CD14-positive monocyte (primary cell): ENCODE data around the gene RHOBTB3. TPM values are rescaled to one million over a fixed set of nuclear protein-coding genes. Genes with fewer than 3 reads are reported as not detected.
"Not testable (repeated sequence)": the region's sequence is repeated elsewhere in the genome, so short reads cannot be mapped to it uniquely, and the experiment has no call there.

Source experiments
- DNase-seq, 3 donors: peaks; one replicate each; pipeline ENCODE4 v3.0.0-alpha.2; 2011 to 2022
- H2AFZ ChIP-seq: 2 replicates; pipeline ENCODE4 v1.6.0; 2012; ENCODE audit warnings: mild to moderate bottlenecking, low read depth, low read length, inconsistent platforms; ENCODE audit not compliant: insufficient read depth, poor library complexity, severe bottlenecking
- H3K27ac ChIP-seq, 2 donors: 1 replicate in 1 of 2; 2 replicates in 1 of 2; pipeline ENCODE4 v1.5.1; 2012 to 2013; ENCODE audit warnings: low read length in 2 of 2, control low read depth in 1 of 2, inconsistent platforms in 1 of 2, low read depth in 1 of 2, mild to moderate bottlenecking in 1 of 2
- H3K27me3 ChIP-seq, 2 donors: one replicate each; pipeline versions ENCODE4 v1.6.0 to v1.6.1; 2011 to 2013; ENCODE audit warnings: low read length in 2 of 2; ENCODE audit not compliant: control insufficient read depth in 2 of 2, insufficient read depth in 2 of 2
- H3K36me3 ChIP-seq, 2 donors: replicated peaks in 1 of 2; 1 replicate in 1 of 2; 2 replicates in 1 of 2; pipeline versions ENCODE4 v1.5.1 to v1.6.1; 2012 to 2013; ENCODE audit warnings: low read length in 2 of 2, control low read depth in 1 of 2, inconsistent platforms in 1 of 2, mild to moderate bottlenecking in 1 of 2; ENCODE audit not compliant: insufficient read depth in 2 of 2, control insufficient read depth in 1 of 2
- H3K4me1 ChIP-seq, 2 donors: 1 replicate in 1 of 2; 2 replicates in 1 of 2; pipeline versions ENCODE4 v1.5.1 to v1.6.1; 2012 to 2013; ENCODE audit warnings: low read length in 2 of 2, control low read depth in 1 of 2, inconsistent platforms in 1 of 2, mild to moderate bottlenecking in 1 of 2, moderate library complexity in 1 of 2; ENCODE audit not compliant: insufficient read depth in 2 of 2, control insufficient read depth in 1 of 2
- H3K4me2 ChIP-seq: replicated peaks from 2 replicates; pipeline ENCODE3; 2012; ENCODE audit warnings: low read length, moderate library complexity, mild to moderate bottlenecking; ENCODE audit not compliant: poor library complexity, severe bottlenecking; ENCODE audit errors: extremely low read depth
- H3K4me3 ChIP-seq, 3 experiments: fragments of 200-600 bp in 1 of 3; sonication (generic) in 1 of 3; replicated peaks in 1 of 3; 1 replicate in 2 of 3; 2 replicates in 1 of 3; pipeline ENCODE4 v1.5.1; 2011 to 2013; ENCODE audit warnings: low read length in 3 of 3, mild to moderate bottlenecking in 3 of 3, control low read depth in 2 of 3, low read depth in 2 of 3, inconsistent platforms in 1 of 3, moderate library complexity in 1 of 3
- H3K79me2 ChIP-seq: 2 replicates; pipeline ENCODE4 v1.6.0; 2012; ENCODE audit warnings: mild to moderate bottlenecking, control low read depth, inconsistent platforms, low read length, moderate library complexity; ENCODE audit not compliant: insufficient read depth
- H3K9ac ChIP-seq: 2 replicates; pipeline ENCODE4 v1.6.0; 2017; ENCODE audit warnings: low read length, mild to moderate bottlenecking; ENCODE audit not compliant: insufficient read depth, poor library complexity, severe bottlenecking
- H3K9me3 ChIP-seq, 2 donors: replicated peaks in 1 of 2; 1 replicate in 1 of 2; 2 replicates in 1 of 2; pipeline versions ENCODE4 v1.5.1 to v1.6.1; 2012 to 2013; ENCODE audit warnings: low read length in 2 of 2, control low read depth in 1 of 2; ENCODE audit not compliant: control insufficient read depth in 1 of 2, insufficient read depth in 1 of 2
- H4K20me1 ChIP-seq: 2 replicates; pipeline ENCODE4 v1.6.0; 2012; ENCODE audit warnings: mild to moderate bottlenecking, low read length, control low read depth, moderate library complexity; ENCODE audit not compliant: insufficient read depth
- H3K27ac Mint-ChIP-seq, 7 donors: one replicate each; pipeline ENCODE4 v1.8.0; 2020; ENCODE audit warnings: mild to moderate bottlenecking in 7 of 7, mixed read lengths in 7 of 7, moderate library complexity in 6 of 7, inconsistent platforms in 2 of 7
- H3K27me3 Mint-ChIP-seq, 3 donors: one replicate each; pipeline ENCODE4 v1.8.0; 2021 to 2022; ENCODE audit warnings: low read depth in 3 of 3, mild to moderate bottlenecking in 3 of 3, mixed read lengths in 3 of 3, moderate library complexity in 3 of 3, inconsistent platforms in 1 of 3
- H3K36me3 Mint-ChIP-seq, 2 donors: one replicate each; pipeline ENCODE4 v1.8.0; 2020; ENCODE audit warnings: mixed read lengths in 2 of 2, inconsistent platforms in 1 of 2, mild to moderate bottlenecking in 1 of 2
- H3K4me1 Mint-ChIP-seq: one replicate; pipeline ENCODE4 v1.8.0; 2020; ENCODE audit warnings: mild to moderate bottlenecking, mixed read lengths
- H3K4me3 Mint-ChIP-seq, 2 donors: one replicate each; pipeline ENCODE4 v1.8.0; 2020; ENCODE audit warnings: mild to moderate bottlenecking in 2 of 2, mixed read lengths in 2 of 2, moderate library complexity in 1 of 2
- H3K9me3 Mint-ChIP-seq, 7 donors: one replicate each; pipeline ENCODE4 v1.8.0; 2020 to 2022; ENCODE audit warnings: mixed read lengths in 7 of 7, mild to moderate bottlenecking in 6 of 7, moderate library complexity in 6 of 7, inconsistent platforms in 2 of 7
- CTCF ChIP-seq: fragments of 200-600 bp; IDR thresholded peaks from one replicate; pipeline ENCODE4 v1.8.0; 2022; ENCODE audit warnings: antibody characterized with exemption, mild to moderate bottlenecking
- WGBS: methylation state at CpG from one replicate; pipeline ENCODE4 v1.1.5; 2013; ENCODE audit warnings: missing lambda C conversion rate; ENCODE audit not compliant: insufficient coverage; 5-methylcytosine and 5-hydroxymethylcytosine counted together
- intact Hi-C, 2 donors: fragments of 100-400 bp; cut with micrococcal nuclease; formaldehyde crosslinking; loops; one replicate each; pipeline versions ENCODE4 v1.15.0 to v1.15.1; 2023
- polyA plus RNA-seq, 3 donors: library from polyadenylated mRNA; depleted of rRNA in 1 of 3; unstranded in 2 of 3; stranded (reverse) in 1 of 3; fragments of 300-500 nt in 2 of 3; fragments of >200 nt in 1 of 3; fragmentation: Illumina TruSeq in 2 of 3; gene quantifications; 1 replicate in 2 of 3; 2 replicates in 1 of 3; pipeline ENCODE4 v1.2.3, GENCODE V29; 2012 to 2021

The RHOBTB3 gene
- polyA plus RNA-seq, 3 donors, result 0.41 to 1.5 (median 0.63) TPM

- H3K36me3 Mint-ChIP-seq, result no peaks in the 10 kb centered on the region
- H3K9me3 Mint-ChIP-seq, result peaks cover 0 to 14% (median 3%) of the 10 kb centered on the region in 7 donors
- Histone ChIP-seq H3K27me3 (no peaks in the 10 kb centered on the region), H4K20me1 (no peaks in the 10 kb centered on the region), H2AFZ (no peak overlapping the region), H3K79me2 (no peaks in the 10 kb centered on the region), H3K36me3 (no peaks in the 10 kb centered on the region), H3K9ac (no peak overlapping the region), H3K27ac (no peak overlapping the region), H3K4me3 (no peak overlapping the region), H3K4me1 (no peaks in the 10 kb centered on the region), H3K9me3 (no peaks in the 10 kb centered on the region), H3K4me2 (no peak overlapping the region)
- H3K27ac Mint-ChIP-seq, result no peak overlapping the region
- H3K4me1 Mint-ChIP-seq, result peaks cover 2% of the 10 kb centered on the region
- WGBS, result 95% methylated on average over 9 of the region's 9 CpGs
- no peak for TF ChIP-seq CTCF
- peaks cover 0 to 2% (median 0%) of the 10 kb centered on the region in 3 donors for H3K27me3 Mint-ChIP-seq
- intact Hi-C loops, result no loop called here
- no peak for DNase-seq
- no peak overlapping the region for H3K4me3 Mint-ChIP-seq
Observed at GRCh38 chr5:95707055-95707454, 24.1 kb upstream of the RHOBTB3 start.

GRCh38 chr5:95707534-95708188, 23.5 kb upstream of the RHOBTB3 start:
- H3K4me1 Mint-ChIP-seq, H3K36me3 Mint-ChIP-seq, H3K4me3 Mint-ChIP-seq, H3K79me2 ChIP-seq, H3K4me1 ChIP-seq, H3K4me3 ChIP-seq, H3K4me2 ChIP-seq, H3K27ac Mint-ChIP-seq, H3K27me3 Mint-ChIP-seq, H4K20me1 ChIP-seq, H3K36me3 ChIP-seq, DNase-seq, H3K27me3 ChIP-seq, H3K9ac ChIP-seq, intact Hi-C loops, H3K27ac ChIP-seq, H3K9me3 ChIP-seq, H2AFZ ChIP-seq: not testable (repeated sequence)
- 95% methylated on average over 7 of the region's 8 CpGs for WGBS
- H3K9me3 Mint-ChIP-seq, result peaks cover 0 to 14% (median 3%) of the 10 kb centered on the region in 7 donors
